B cell (primary cell): ENCODE data around the gene FAM20C. TPM values are rescaled to one million over a fixed set of nuclear protein-coding genes. Genes with fewer than 3 reads are reported as not detected.

Source experiments
- ATAC-seq: fragments of 200-7000 bp; cut with Tn5 transposase; one replicate; pipeline ENCODE4 v1.10.0; 2021; ENCODE audit warnings: low read depth, mild to moderate bottlenecking, moderate number of reproducible peaks, moderate library complexity
- CTCF ChIA-PET: fragments of 350-600 bp; sonication (Branson Sonifier 250); formaldehyde crosslinking; loops from one replicate; lab custom pipeline; 2021; ENCODE audit warnings: antibody characterized with exemption, inconsistent platforms; lab: Charles Lee
- POLR2A ChIA-PET: fragments of 350-600 bp; sonication (Branson Sonifier 250); formaldehyde crosslinking; loops from one replicate; lab custom pipeline; 2021; ENCODE audit warnings: antibody characterized with exemption; lab: Charles Lee
- DNase-seq: peaks from one replicate; pipeline ENCODE4 v3.0.0; 2013
- H2AFZ ChIP-seq: 2 replicates; pipeline ENCODE4 v1.6.1; 2012; ENCODE audit warnings: mild to moderate bottlenecking, low read depth, low read length; ENCODE audit not compliant: insufficient read depth, poor library complexity, severe bottlenecking
- H3K27ac ChIP-seq, 2 donors: 1 replicate in 1 of 2; 2 replicates in 1 of 2; pipeline ENCODE4 v1.5.1; 2012 to 2013; ENCODE audit warnings: low read length in 2 of 2, mild to moderate bottlenecking in 2 of 2, moderate library complexity in 1 of 2
- H3K27me3 ChIP-seq, 4 experiments: fragments of 200-600 bp in 1 of 4; sonication (generic) in 1 of 4; replicated peaks in 1 of 4; 1 replicate in 2 of 4; 2 replicates in 2 of 4; pipeline versions ENCODE4 v1.6.1 to v1.7.0; 2013 to 2016; ENCODE audit warnings: low read length in 3 of 4, mild to moderate bottlenecking in 2 of 4, mixed read lengths in 1 of 4, moderate library complexity in 1 of 4; ENCODE audit not compliant: insufficient read depth in 4 of 4, control insufficient read depth in 3 of 4; ENCODE audit errors: control extremely low read depth in 1 of 4
- H3K36me3 ChIP-seq, 2 experiments: replicated peaks in 1 of 2; 1 replicate in 1 of 2; 2 replicates in 1 of 2; pipeline versions ENCODE4 v1.6.1 to v1.7.1; 2013; ENCODE audit warnings: low read length in 1 of 2; ENCODE audit not compliant: insufficient read depth in 2 of 2, control insufficient read depth in 1 of 2; ENCODE audit errors: control extremely low read depth in 1 of 2, extremely low read depth in 1 of 2
- H3K4me1 ChIP-seq, 2 donors: fragments of 200-600 bp in 1 of 2; sonication (generic) in 1 of 2; 1 replicate in 1 of 2; 2 replicates in 1 of 2; pipeline versions ENCODE4 v1.5.1 to v1.6.1; 2013 to 2017; ENCODE audit warnings: low read length in 2 of 2; ENCODE audit not compliant: control insufficient read depth in 2 of 2, insufficient read depth in 2 of 2
- H3K4me2 ChIP-seq: replicated peaks from 2 replicates; pipeline ENCODE3; 2012; ENCODE audit warnings: mild to moderate bottlenecking, low read depth, low read length; ENCODE audit not compliant: poor library complexity, severe bottlenecking
- H3K4me3 ChIP-seq, 5 experiments: fragments of 200-600 bp in 1 of 5; sonication (generic) in 1 of 5; 1 replicate in 3 of 5; 2 replicates in 2 of 5; pipeline versions ENCODE4 v1.5.1 to v1.7.0; 2011 to 2016; ENCODE audit warnings: low read length in 4 of 5, mild to moderate bottlenecking in 4 of 5, low read depth in 2 of 5, control low read depth in 1 of 5, moderate library complexity in 1 of 5; ENCODE audit not compliant: insufficient read depth in 1 of 5; ENCODE audit errors: control extremely low read depth in 1 of 5, extremely low read depth in 1 of 5
- H3K79me2 ChIP-seq: fragments of 200-600 bp; sonication (generic); one replicate; pipeline ENCODE4 v1.6.0; 2016; ENCODE audit warnings: low read length; ENCODE audit not compliant: control insufficient read depth, insufficient read depth
- H3K9ac ChIP-seq: fragments of 200-600 bp; sonication (generic); 2 replicates; pipeline ENCODE4 v1.6.1; 2017; ENCODE audit warnings: mild to moderate bottlenecking, low read length, moderate library complexity
- H3K9me3 ChIP-seq, 3 donors: one replicate each; pipeline versions ENCODE4 v1.6.1 to v1.7.1; 2013; ENCODE audit warnings: low read length in 2 of 3; ENCODE audit not compliant: control insufficient read depth in 2 of 3, insufficient read depth in 1 of 3; ENCODE audit errors: control extremely low read depth in 1 of 3
- H4K20me1 ChIP-seq: 2 replicates; pipeline ENCODE4 v1.6.0; 2012; ENCODE audit warnings: mild to moderate bottlenecking, low read length; ENCODE audit not compliant: insufficient read depth, control insufficient read depth, poor library complexity, severe bottlenecking
- H3K27ac Mint-ChIP-seq: one replicate; pipeline ENCODE4 v1.8.0; 2021; ENCODE audit warnings: mixed read lengths
- H3K27me3 Mint-ChIP-seq: one replicate; pipeline ENCODE4 v1.8.0; 2021; ENCODE audit warnings: mixed read lengths
- H3K4me1 Mint-ChIP-seq: one replicate; pipeline ENCODE4 v1.8.0; 2021; ENCODE audit warnings: mixed read lengths
- H3K4me3 Mint-ChIP-seq: one replicate; pipeline ENCODE4 v1.8.0; 2021; ENCODE audit warnings: mixed read lengths
- H3K9me3 Mint-ChIP-seq: one replicate; pipeline ENCODE4 v1.8.0; 2022; ENCODE audit warnings: mixed read lengths; ENCODE audit not compliant: insufficient read depth
- EZH2 ChIP-seq: IDR thresholded peaks from 2 replicates; pipeline ENCODE4 v1.6.1; 2012; ENCODE audit warnings: borderline replicate concordance, low read depth, mild to moderate bottlenecking, moderate library complexity, low read length; ENCODE audit not compliant: insufficient read depth, poor library complexity, severe bottlenecking
- WGBS: methylation state at CpG from one replicate; pipeline ENCODE4 v1.1.5; 2013; ENCODE audit warnings: missing lambda C conversion rate; ENCODE audit not compliant: insufficient coverage; 5-methylcytosine and 5-hydroxymethylcytosine counted together
- intact Hi-C: fragments of 100-400 bp; cut with micrococcal nuclease; formaldehyde crosslinking; loops from one replicate; pipeline ENCODE4 v1.10.0; 2022
- polyA plus RNA-seq: library from polyadenylated mRNA; depleted of rRNA; stranded (reverse); fragments of >200 nt; gene quantifications from 2 replicates; pipeline ENCODE4 v1.2.3, GENCODE V29; 2012
- total RNA-seq, 2 donors: library from RNA; stranded (reverse); fragments of 120-200 nt in 1 of 2; gene quantifications; 1 replicate in 1 of 2; 2 replicates in 1 of 2; pipeline versions ENCODE4 v1.2.3 to v1.2.4, GENCODE V29; 2013 to 2022
- TF ChIP-seq, protein P1 (sequence below): fragments of 200-600 bp; IDR thresholded peaks from one replicate; pipeline ENCODE4 v1.8.0; 2022; ENCODE audit warnings: antibody characterized with exemption, mild to moderate bottlenecking

FAM20C gene
- total and polyA plus RNA-seq, 2 donors (not counting 1 experiment from before 2014, with no cell fraction given) = 0.54 to 0.81 TPM

DNA sequence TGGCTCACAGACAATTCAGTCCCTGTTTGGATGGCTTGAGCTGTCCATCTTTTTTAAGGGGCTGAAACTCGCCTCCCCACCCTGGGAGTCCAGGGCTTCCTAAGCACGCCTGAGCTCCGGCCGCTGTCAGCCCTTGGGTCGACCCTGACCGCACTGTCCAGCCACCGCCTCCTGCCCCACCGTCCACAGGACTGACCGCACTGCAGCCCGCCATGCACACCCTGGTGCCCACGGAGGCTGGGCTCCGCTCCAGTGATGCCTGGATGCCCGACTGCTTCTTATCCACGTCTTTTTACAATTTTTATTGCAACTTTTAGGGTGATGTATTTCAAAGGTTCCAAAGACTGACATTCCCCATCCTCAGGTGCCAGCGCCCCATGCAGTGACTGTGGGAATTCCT lies 58.2 kb downstream of the FAM20C start:
- Mint-ChIP-seq H3K4me3 (no peak overlapping the region), H3K4me1 (no peaks in the 10 kb centered on the region), H3K27ac (no peak overlapping the region), H3K9me3 (no peaks in the 10 kb centered on the region), H3K27me3 (no peaks in the 10 kb centered on the region)
- Histone ChIP-seq H3K27ac (no peak overlapping the region), H3K4me3 (no peak overlapping the region), H3K36me3 (no peaks in the 10 kb centered on the region), H3K27me3 (no peaks in the 10 kb centered on the region), H3K9ac (no peak overlapping the region), H2AFZ (no peak overlapping the region), H3K9me3 (peaks cover 0 to 5% (median 0%) of the 10 kb centered on the region in 3 donors), H4K20me1 (no peaks in the 10 kb centered on the region), H3K4me2 (no peak overlapping the region), H3K79me2 (no peaks in the 10 kb centered on the region), H3K4me1 (no peaks in the 10 kb centered on the region)
- DNase-seq (no peak), ATAC-seq (no peak)
- TF ChIP-seq, protein P1, sequence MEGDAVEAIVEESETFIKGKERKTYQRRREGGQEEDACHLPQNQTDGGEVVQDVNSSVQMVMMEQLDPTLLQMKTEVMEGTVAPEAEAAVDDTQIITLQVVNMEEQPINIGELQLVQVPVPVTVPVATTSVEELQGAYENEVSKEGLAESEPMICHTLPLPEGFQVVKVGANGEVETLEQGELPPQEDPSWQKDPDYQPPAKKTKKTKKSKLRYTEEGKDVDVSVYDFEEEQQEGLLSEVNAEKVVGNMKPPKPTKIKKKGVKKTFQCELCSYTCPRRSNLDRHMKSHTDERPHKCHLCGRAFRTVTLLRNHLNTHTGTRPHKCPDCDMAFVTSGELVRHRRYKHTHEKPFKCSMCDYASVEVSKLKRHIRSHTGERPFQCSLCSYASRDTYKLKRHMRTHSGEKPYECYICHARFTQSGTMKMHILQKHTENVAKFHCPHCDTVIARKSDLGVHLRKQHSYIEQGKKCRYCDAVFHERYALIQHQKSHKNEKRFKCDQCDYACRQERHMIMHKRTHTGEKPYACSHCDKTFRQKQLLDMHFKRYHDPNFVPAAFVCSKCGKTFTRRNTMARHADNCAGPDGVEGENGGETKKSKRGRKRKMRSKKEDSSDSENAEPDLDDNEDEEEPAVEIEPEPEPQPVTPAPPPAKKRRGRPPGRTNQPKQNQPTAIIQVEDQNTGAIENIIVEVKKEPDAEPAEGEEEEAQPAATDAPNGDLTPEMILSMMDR = no peak
- TF ChIP-seq EZH2 = no peak
- ChIA-PET CTCF (no interaction called here), POLR2A (no interaction called here)
- intact Hi-C loops = no loop called here
- 95% methylated on average over 9 of the region's 15 CpGs for WGBS

DNA sequence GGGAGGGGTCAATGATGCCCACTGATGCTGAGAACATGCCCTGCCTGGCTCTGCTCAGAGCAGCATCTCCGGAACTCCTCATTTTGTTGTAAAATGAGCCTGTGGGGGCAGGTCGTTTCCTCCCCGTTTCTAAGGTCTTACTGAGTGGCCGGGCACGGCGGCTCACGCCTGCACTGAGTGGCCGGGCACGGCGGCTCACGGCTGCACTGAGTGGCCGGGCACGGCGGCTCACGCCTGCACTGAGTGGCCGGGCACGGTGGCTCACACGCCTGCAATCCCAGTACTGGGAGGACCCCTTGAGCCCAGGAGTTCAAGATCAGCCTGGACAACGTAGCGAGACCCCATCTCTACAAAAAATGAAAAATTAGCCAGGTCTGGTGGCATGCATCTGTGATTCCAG lies 58.6 kb downstream of the FAM20C start:
- no peaks in the 10 kb centered on the region for H3K9me3 Mint-ChIP-seq
- 96% methylated on average over 16 of the region's 20 CpGs for WGBS
- POLR2A ChIA-PET = no interaction called here
- Histone ChIP-seq H3K4me3 (no peak overlapping the region), H3K27ac (no peak overlapping the region), H3K79me2 (no peaks in the 10 kb centered on the region), H2AFZ (no peak overlapping the region), H3K27me3 (no peaks in the 10 kb centered on the region), H3K4me2 (no peak overlapping the region), H3K36me3 (no peaks in the 10 kb centered on the region), H3K9ac (no peak overlapping the region), H3K9me3 (peaks cover 0 to 5% (median 0%) of the 10 kb centered on the region in 3 donors), H3K4me1 (no peaks in the 10 kb centered on the region), H4K20me1 (no peaks in the 10 kb centered on the region)
- intact Hi-C loops = no loop called here
- TF ChIP-seq EZH2 = no peak
- TF ChIP-seq, protein P1 = no peak
- CTCF ChIA-PET = no interaction called here
- no peaks in the 10 kb centered on the region for H3K27me3 Mint-ChIP-seq
- no peak for ATAC-seq
- H3K4me1 Mint-ChIP-seq = no peaks in the 10 kb centered on the region
- no peak overlapping the region for H3K27ac Mint-ChIP-seq
- no peak for DNase-seq
- H3K4me3 Mint-ChIP-seq = no peak overlapping the region
